Left renal cortex interstitium (tissue), 4 donors: ENCODE measurements around the gene UBXN1. TPM values are rescaled to one million over a fixed set of nuclear protein-coding genes. Genes with fewer than 3 reads are reported as not detected.

Experiments
- DNase-seq, 4 donors: peaks; one replicate each; pipeline ENCODE4 v3.0.0-alpha.2; 2013; ENCODE audit warnings: low read depth in 4 of 4, low spot score in 2 of 4, missing footprints in 1 of 4
- polyA plus RNA-seq, 4 donors: library from polyadenylated mRNA; unstranded; fragments of 120-200 nt; gene quantifications; one replicate each; pipeline ENCODE4 v1.2.1, GENCODE V29; 2013; ENCODE audit not compliant: insufficient read length in 4 of 4

UBXN1 gene, protein sequence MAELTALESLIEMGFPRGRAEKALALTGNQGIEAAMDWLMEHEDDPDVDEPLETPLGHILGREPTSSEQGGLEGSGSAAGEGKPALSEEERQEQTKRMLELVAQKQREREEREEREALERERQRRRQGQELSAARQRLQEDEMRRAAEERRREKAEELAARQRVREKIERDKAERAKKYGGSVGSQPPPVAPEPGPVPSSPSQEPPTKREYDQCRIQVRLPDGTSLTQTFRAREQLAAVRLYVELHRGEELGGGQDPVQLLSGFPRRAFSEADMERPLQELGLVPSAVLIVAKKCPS
- 100 to 1,000 TPM; 151 to 187 (median 174) TPM for polyA plus RNA-seq

DNA sequence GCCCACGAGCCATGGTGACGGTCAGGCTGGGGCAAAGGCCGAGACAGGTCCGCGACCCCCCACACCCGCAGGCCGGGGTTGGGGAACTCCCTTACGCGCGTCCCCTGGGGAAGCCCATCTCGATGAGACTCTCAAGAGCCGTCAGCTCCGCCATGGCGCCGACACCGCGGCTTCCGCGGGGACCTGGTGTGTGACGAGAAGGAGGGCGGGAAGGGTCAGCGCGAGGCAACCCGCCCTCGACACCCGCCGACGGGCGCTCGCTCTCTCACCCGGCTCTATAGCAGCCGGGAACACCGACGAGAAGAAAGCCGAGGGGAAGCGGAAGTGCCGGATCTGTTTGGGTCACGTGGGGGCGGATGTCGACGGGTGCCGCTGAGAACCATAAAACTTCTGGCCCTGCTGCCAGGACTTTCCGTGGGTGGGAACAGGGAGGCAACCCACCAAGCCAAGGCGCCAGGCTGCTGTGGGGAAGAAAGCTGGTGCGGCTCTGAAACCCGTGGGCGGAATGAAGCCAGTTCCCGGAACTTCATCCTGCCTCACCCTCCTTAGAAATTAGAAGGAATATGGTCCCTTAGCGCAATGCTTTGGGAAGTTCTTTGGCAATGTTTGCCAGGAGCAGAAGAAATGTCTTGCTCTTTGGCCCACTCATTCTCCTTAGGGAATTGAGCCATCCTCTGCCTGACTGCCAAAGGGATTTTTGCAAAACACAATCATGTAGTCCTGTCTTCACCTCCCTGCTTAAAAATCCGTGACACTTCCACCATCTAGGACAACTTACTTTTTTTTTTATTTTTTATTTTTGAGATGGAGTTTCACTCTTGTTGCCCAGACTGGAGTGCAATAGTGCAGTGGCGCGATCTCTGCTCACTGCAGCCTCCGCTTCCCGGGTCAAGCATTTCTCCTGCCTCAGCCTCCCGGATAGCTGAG lies at the start of gene UBXN1:
UBXN1 (minus strand) TSS at position 304 of the 927 bp plus-strand sequence; CDS start at position 154, 150 bp downstream.
- DNase-seq, result peak in 2 of 4 donors; percentile 74 to 75

DNA sequence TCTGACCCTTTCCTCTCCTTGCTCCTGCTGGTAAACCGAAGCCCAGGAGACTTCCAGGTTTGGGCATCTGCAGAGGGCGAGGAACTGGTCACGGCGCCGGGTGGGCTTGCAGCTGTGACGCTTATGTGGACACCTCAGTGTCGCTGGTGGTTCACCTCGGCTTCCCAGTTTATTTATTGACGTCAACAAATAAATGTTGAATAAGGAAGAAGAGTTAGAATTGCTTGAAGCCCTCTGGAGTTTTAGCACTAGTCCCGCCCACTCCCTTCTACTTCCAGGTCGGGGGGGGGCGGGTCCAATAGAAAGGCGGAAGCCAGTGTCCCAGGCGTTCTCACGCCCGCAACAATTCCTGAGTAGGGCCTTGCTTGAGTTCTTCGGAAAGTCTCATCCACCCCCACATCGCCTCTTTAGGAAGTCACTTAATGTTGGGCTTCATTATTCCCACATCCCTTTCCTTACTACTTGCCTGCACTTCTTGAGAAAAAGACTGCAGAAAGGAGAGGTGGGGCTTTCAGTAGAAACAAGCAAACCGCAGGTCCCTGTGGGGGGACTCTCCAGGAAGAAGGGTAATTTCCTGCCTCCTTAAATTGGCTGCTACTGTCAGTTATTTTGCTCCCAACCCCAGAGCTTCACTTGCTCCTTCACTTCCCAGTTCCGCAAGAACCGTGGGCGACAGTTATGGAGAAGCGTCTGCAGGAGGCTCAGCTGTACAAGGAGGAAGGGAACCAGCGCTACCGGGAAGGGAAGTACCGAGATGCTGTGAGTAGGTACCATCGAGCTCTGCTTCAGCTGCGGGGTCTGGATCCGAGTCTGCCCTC lies 49.5 kb upstream of the UBXN1 start, which contains the start of gene TTC9C:
TTC9C (plus strand) TSS at position 316 of the 818 bp plus-strand sequence; CDS start at position 679, 363 bp downstream.
- peak in 2 of 4 donors; percentile 80 to 82 for DNase-seq

DNA sequence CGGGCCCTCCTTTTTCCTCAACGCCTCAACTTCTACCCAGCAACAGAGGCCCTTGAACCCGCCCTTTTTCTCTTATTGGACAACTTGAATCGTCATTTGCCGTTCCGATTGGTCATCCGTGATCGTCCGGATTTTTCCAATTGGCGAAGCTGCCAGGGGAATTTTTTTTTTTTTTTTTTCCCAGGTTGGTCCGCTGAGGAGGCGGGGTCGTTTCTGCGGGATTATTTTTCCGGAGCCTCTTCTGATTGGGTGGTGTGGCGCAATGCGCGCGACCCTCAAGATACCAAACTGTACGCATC lies 48.9 kb upstream of the UBXN1 start:
- DNase-seq, result peak in 3 of 4 donors; percentile 97 to 98 (median 98)

DNA sequence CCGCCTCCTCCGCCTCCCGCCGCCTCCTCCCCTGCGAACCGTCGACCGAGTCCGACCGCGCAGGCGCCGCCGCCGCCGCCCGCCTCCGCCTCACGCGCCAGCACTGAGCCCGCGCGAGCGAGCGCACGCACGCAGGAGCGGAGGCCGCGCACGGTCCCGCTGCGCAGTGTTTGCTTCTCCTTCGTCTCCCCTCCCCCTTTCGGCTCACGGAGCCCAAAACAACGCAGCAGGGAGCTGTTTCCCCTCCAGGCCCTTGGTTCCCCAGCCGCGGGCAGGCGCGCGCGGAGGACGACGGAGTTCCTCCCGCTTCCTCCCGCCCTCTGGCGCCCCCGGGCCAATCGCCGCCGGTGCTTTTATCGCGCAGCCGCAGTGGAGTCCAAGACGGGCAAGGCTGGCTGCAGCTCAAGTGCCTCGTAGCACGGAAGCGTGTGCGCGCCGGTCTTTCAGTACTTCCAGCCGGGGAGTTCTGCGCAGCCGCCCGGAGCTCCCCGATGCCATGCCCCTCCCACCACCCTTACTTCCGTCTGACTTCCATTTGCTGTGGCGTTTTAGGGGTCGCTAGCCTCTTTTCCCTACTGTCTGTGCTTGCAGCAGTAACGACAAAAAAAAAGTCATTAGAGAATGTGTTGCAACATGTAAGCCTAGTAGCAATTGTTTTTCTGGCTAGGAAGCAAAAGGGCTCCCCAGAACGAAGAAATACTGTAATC lies 48.4 kb upstream of the UBXN1 start, which contains the start of gene HNRNPUL2:
HNRNPUL2 (minus strand) TSS at position 293 of the 707 bp plus-strand sequence. CDS start 301 bp downstream, outside the sequence.
- peak; percentile 94 to 100 (median 98) for DNase-seq

DNA sequence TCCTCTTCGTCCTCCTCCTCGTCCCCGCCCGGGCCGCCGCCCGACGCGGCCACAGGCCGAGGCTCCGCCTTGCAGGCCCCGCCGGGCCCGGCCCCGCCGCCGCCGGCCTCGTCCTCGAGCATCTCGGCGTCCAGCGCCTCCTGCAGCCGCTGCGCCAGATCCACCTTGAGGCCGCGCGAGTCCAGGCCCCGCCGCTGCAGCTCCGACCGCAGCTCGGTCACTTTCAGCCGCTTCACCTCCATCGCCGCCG lies 48.0 kb upstream of the UBXN1 start:
- no peak for DNase-seq

DNA sequence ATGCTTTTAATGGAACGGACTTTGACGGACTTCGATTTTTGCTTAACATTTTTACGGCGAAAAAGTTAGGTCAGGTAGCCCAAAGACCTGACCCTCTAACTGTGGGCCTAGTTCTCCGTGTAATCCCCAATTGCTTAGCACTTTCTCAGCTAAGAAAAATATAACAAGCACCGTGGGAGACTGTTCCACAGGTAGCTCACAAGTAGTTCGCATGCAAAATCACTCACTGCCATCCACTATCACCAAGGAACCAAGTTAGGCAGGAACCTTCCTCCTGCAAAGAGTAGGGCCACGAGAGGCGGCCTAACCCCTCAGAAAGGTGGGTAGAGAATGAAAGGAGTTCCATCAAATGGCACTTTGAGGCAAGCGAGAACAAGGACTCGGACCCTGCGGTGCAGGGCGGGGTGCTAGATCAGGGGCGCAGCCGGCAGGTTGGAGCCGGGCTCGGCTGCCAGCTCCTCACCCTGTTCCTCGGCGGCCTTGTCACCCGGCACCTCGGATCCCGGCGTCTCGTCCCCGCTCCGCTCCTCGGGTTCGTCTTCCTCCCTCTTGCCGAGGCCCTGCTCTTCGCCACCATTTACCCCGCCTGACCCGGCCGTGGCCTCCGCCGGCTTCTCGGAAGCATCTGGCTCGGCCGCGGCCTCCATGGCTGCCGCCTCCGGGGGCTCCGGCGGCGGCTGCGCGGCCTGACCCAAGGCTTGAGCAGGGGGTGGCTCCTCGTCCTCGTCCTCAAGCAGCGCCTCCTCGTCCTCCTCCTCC lies 47.5 kb upstream of the UBXN1 start:
- no peak for DNase-seq

DNA sequence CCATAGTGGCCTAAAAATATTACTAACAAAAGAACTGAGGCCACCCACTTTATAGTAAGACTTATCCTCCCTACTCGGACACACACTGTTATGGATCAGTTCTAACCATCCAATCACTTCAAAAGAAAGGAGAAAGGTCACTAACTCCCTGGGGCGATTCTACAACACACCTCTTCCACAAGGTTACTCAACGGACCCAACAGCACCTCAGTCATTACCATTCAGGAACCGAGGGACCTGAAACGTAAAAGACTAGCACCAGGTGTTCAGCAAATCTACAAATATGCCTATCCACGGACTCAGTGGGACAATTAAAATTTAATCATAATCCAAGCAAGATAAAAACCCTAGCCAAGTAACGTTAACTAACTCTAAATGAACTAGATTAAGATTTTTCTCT lies 46.8 kb upstream of the UBXN1 start:
- no peak for DNase-seq

DNA sequence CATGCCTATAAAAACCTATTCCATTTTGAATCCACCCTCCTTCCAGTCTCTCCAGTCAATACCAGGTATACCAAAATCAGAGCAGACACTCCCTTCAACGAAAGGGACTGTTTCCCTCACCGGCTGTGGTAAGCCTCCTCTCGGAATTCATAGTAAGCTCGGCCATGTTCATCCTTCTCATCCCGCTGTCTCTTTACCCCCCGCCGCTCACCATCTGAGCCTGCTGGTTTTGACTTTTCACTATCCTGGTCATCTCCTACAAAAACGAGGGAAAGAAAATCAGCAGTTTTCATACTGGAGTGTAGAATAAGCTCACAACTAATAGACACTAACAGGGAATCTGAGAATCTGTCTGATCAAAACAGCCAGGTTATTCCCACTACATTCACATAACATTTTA lies 45.3 kb upstream of the UBXN1 start:
- DNase-seq, result no peak

DNA sequence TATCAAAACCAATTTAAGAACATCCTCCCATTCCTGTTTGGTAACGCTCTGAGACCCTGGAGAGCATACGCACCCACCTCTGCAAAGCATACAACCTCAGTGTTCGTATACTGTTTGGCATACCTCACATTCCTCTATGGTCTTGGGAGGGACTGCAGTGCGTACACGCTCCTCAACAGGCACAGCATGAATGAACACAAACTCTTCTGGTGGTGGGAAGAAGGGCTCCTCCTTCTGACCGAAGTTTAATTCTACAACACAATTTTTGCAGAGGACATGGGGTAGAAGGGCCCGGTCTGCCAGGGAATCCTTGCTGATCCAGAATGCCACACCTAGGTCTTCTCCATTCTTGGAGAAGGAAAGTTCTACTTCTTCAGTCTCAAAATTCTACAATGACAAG lies 43.1 kb upstream of the UBXN1 start:
- no peak for DNase-seq

DNA sequence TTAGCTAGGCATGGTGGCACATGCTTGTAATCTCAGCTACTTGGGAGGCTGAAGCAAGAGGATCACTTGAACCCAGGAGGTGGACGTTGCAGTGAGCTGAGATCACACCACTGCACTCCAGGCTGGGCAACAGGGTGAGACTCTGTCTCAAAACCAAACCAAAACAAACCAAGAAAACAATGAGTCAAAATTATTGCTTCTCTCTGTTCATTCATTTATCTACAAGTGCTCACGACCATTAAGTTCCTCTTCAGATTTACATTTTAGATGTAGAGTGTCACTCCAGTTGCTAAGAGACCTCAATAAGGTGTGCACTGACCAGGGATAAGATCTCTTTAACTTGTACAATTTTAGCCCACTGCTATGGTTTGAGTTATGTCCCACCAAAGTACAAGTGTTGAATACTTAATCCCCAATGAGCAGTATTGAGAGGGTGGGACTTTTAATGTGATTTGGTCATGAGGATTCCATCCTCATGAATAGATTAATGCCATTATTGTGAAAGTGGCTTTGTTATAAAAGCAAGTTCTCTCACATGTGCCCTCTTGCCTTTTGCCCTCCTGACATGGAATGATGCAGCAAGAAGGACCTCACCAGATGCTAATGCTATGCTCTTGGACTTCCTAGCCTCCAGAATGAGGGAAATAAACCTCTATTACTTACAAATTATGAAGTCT lies 40.6 kb upstream of the UBXN1 start:
- DNase-seq, result no peak

DNA sequence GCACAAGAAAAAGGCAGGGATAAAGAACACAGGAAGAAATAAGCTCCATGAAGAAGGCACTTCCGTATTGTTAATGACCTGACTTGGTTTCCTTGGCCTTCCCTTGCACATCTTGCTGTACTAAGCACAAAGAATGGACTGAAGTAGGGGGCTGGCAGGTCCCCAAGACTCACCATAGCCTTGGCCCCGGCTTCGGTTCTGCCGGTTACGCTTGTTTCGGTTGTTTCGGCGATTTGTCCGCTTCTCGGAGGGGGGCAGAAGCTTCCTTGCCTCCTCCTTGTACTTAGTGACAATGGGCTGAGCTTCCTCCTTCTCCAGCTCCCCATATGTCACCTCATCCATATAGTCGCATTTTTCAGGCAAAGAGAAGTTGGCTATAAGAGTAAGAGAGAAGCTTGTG lies 37.9 kb upstream of the UBXN1 start:
- no peak for DNase-seq

DNA sequence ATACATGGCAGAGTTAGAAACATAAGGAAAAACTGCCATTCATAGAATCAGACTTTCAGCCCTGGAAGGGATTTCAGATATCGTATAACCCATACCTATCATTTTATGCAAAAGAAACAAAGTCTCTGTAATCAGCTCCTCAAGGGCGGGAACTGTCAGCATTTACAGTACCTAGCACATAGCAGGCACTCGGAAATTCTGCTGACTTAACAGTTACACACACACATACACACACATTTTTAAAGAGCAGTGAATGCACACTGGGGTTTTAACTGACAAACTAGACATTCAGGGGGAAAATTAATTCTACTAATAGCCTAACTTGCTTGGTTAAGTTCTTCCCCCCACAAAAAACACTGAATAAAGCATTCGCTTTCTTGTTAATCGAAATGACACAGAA lies 37.3 kb upstream of the UBXN1 start:
- DNase-seq, result no peak

DNA sequence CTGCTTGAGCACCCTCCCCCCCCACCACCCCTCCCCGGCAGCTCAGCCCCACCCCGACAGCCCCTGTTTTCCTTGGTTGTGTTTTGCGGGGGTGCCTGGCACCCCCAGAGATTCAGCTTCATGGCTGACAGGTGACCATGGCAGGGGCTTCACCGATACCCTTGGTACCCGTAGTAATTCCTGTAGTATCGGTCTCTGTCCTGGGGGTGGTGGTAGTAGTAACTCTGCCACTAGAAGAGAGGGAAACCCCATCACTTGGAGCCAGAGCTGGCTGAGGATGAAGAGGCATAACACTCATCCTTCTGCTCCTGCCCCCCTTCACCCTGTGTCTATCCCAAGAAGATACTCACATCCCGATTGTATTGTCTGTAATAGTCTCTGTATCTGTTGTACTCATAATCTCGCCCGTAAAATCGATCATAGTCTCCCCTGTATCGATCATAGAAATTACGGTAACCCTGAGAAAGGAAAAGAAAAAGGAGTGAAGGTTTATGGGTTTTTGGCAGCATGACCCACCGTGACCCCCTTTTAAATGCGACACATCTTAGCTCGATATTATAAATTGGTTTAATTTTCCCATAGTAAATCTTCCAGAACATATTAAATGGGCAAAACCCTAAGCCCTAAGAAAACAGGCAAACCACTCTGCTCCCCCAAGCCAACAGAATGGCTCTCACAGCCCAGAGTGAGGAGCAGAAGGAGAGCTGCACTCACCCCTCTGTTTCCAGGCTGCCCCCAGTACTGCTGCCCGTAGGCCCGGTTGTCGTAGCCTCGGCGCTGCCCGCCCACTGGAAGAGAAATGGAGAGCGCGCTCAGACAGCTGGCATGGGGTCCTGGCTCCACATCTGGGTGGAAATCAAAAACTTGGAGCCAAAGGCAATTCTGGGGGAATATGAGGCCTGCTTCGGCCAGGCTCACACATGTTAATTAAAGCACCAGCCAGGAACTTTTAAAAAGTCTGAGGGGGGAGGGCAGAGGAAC lies 36.6 kb upstream of the UBXN1 start:
- DNase-seq, result no peak

DNA sequence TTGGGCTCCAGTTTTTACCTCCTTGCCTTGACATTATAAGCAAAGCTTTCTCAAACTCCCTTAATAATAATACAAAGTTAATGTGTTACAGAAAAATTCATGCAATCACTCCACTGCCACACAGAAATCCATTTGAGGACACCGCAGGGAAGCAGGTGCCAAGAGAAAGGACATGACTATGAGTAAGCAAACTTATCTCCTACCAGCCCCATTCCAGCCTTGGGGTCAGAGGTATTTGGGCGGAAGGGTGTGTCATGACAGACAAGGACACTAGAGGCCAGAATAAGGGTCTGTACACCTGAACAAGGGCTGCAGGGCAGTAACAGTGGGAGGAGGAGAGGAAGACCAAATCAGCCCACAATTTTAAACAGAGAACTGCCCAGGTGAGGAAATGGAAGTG lies 34.5 kb upstream of the UBXN1 start:
- no peak for DNase-seq

DNA sequence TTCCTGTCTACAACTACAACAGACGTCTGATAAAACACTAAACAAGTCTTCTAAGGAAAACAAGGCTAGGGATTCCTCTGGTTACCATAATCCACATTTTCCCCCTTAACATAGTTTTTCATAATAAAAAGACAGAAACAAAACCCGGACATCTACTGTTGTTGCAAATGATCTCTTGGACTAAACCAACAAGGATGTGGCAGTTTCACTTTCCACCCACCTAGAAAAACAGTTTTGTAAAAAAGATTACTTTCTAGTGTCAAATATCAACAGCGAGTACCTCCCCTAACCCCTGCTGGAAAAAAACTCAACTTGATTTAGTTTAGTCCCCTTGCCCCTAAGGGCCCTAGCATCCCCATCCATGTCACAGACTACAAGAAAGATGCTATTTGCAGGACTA lies 34.0 kb upstream of the UBXN1 start:
- no peak for DNase-seq

DNA sequence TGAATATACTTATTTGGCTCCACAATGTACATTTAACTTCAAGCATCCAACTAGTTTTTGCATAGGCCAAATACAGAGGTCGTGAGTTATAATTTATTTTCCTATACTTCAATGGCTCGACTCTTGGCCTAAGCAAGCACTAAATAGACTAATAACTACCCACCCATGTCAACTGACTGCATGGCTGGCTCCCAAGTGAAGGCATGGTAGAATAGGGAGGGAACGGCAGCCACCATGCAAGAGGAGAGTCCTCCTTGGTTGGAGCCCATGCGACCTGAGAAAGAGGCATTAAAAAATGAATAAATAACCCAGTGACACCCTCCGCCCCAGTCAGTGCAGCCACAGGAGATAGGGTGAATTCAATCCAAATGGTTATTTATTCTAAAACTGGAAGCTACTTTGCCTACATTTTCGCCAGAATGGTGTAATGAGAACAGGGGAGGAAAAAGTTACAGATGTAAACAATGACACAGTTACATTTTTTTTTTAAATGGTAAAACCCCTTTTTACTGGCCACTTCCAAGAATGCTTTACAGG lies 33.5 kb upstream of the UBXN1 start:
- DNase-seq, result no peak

DNA sequence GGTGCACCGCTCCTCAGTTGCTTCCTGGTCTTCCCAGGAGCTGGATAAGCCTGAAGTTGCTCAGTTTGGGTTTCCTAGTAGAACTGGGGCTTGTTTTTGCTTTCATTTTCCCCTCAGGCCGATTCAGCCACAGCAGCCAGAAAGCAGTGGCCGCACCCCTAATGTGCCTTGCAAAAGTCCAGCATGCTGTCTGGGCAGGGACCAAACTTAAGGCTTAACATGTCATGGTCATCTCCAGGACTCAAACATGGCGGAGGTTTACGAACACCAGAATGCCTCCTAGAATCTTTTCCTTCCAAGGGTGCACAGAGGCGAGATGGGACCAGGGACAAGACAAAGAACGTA lies 31.1 kb upstream of the UBXN1 start:
- no peak for DNase-seq
